Hepatocyte (in vitro differentiated cells): Measurements from ENCODE around the gene KIAA1549.

Experiments
- EZH2 ChIP-seq: fragments of 200-600 bp; sonication (generic); IDR thresholded peaks from 2 replicates; pipeline ENCODE4 v1.6.1; 2016; ENCODE audit warnings: antibody characterized with exemption, mild to moderate bottlenecking, borderline replicate concordance
- EZH2phosphoT487 ChIP-seq: fragments of 200-600 bp; sonication (generic); IDR thresholded peaks from one replicate; pipeline ENCODE4 v1.6.1; 2018; ENCODE audit warnings: antibody characterized with exemption, mild to moderate bottlenecking, low read depth, moderate library complexity; ENCODE audit not compliant: unreplicated experiment, severe bottlenecking
- TF ChIP-seq, protein P1 (sequence below): fragments of 200-600 bp; sonication (generic); IDR thresholded peaks from 2 replicates; pipeline ENCODE4 v1.5.1; 2016; ENCODE audit warnings: antibody characterized with exemption, mild to moderate bottlenecking; ENCODE audit not compliant: poor library complexity

DNA sequence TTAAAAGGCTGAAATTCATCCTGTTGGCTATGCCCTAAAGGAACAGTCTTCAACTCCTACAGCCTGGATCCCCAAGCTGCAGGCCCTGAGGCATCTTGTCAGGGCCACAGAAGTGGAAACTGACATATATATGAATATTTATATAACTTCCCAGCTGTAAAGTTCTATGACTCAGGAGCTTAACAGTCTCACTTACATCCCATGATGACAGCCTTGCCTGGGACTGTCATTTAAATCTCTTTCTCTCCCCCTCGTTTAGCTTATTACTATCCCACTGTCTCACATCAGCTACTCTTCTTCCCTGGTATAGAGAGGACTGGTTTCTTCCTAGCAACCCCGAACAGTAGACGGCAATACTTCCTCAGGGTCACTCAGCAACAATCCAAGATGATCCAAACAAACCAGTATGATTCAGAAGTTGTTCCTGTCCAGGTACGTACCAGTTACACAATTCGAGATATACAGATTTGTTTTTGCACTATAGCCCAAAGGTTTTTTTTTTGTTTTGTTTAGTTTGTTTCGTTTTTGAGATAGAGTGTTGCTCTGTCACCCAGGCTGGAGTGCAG lies 22.7 kb downstream of the KIAA1549 start:
- TF ChIP-seq, protein P1, sequence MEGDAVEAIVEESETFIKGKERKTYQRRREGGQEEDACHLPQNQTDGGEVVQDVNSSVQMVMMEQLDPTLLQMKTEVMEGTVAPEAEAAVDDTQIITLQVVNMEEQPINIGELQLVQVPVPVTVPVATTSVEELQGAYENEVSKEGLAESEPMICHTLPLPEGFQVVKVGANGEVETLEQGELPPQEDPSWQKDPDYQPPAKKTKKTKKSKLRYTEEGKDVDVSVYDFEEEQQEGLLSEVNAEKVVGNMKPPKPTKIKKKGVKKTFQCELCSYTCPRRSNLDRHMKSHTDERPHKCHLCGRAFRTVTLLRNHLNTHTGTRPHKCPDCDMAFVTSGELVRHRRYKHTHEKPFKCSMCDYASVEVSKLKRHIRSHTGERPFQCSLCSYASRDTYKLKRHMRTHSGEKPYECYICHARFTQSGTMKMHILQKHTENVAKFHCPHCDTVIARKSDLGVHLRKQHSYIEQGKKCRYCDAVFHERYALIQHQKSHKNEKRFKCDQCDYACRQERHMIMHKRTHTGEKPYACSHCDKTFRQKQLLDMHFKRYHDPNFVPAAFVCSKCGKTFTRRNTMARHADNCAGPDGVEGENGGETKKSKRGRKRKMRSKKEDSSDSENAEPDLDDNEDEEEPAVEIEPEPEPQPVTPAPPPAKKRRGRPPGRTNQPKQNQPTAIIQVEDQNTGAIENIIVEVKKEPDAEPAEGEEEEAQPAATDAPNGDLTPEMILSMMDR, result no peak
- no peak for TF ChIP-seq EZH2phosphoT487
- TF ChIP-seq EZH2, result no peak
